ENCODE results near the gene TADA3. TPM values are rescaled to one million over a fixed set of nuclear protein-coding genes. Genes with fewer than 3 reads are reported as not detected.
A peak's percentile ranks its signal among the peaks of the same experiment; 100 is the strongest.

Gene TADA3
- total RNA-seq, 1 experiment from 2014 or later, result 59.3 TPM

DNA sequence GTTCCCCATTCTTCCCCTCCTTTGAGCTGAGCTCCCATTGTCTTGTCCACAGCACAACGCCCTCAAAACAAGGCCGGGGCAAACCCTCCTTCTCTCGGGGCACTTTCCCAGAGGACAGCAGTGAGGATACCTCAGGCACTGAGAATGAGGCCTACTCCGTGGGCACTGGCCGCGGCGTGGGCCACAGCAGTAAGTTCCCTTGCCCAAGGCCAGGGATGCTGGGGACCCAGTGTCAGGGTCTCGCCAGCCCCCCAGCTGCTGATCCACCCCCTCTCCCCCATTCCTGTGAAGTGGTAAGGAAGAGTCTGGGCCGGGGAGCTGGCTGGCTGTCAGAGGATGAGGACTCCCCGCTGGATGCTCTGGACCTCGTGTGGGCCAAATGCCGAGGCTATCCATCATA lies 46.8 kb downstream of the TADA3 start:
- Histone ChIP-seq H3K36me3 (peaks cover 59% of the 10 kb centered on the region), H3K27me3 (no peaks in the 10 kb centered on the region), H3K4me1 (no peaks in the 10 kb centered on the region), H3K4me3 (no peak overlapping the region), H3K9me3 (replicated peaks) (no peaks in the 10 kb centered on the region), H3K27ac (no peak overlapping the region)
- no peak for DNase-seq

DNA sequence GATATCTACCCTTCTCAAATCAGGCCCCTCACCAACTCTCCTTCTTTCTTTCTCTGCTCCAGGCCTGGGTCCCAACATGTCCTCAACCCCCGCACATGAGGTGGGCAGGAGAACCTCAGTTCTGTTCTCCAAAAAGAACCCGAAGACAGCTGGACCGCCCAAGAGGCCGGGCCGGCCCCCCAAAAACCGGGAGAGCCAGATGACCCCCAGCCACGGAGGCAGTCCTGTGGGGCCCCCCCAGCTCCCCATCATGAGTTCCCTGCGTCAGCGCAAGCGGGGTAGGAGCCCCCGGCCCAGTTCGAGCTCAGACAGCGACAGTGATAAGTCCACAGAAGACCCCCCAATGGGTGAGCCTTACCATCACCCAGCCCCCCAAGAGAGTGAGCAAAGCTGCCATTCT lies 48.1 kb downstream of the TADA3 start:
- no peak overlapping the region for H3K27ac ChIP-seq
- H3K27me3 ChIP-seq, result no peaks in the 10 kb centered on the region
- no peak overlapping the region for H3K4me3 ChIP-seq
- H3K4me1 ChIP-seq, result no peaks in the 10 kb centered on the region
- no peak for DNase-seq
- H3K36me3 ChIP-seq, result peaks cover 71% of the 10 kb centered on the region
- H3K9me3 ChIP-seq (replicated peaks), result no peaks in the 10 kb centered on the region

DNA sequence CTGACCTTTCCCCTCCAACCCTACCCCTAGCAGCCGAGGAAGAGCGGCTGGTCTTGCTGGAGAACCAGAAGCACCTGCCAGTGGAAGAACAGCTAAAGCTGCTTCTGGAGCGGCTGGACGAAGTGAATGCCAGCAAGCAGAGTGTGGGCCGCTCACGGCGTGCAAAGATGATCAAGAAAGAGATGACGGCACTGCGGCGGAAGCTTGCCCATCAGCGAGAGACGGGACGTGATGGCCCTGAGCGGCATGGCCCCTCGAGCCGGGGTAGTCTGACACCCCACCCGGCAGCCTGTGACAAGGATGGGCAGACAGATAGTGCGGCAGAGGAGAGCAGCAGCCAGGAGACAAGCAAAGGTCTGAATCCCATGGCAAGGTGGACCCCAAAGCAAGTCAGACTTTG lies 48.7 kb downstream of the TADA3 start:
- H3K4me3 ChIP-seq, result no peak overlapping the region
- H3K9me3 ChIP-seq (replicated peaks), result no peaks in the 10 kb centered on the region
- no peak for DNase-seq
- H3K36me3 ChIP-seq, result peaks cover 77% of the 10 kb centered on the region
- no peaks in the 10 kb centered on the region for H3K27me3 ChIP-seq
- H3K4me1 ChIP-seq, result no peaks in the 10 kb centered on the region
- no peak overlapping the region for H3K27ac ChIP-seq

DNA sequence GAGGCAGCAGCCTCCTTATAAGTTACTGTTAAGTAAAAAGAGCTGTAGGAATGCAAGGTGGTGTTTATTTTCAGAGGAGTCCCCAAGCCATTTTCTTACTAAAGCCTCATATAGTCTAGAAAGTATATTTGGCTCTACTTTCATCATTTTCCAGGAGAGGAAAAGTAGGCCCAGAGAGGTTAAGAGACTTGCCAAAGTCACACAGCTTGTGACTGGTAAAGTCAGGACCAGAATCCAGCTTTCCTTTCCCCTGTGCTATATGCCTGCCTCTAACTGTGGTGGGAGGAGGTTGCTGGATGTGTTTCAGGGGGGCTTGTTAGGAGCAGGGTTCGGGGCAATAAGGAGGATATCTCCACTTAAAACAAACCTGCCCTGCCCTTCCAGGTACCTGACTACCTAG lies 49.7 kb downstream of the TADA3 start:
- Histone ChIP-seq H3K9me3 (replicated peaks) (no peaks in the 10 kb centered on the region), H3K4me3 (no peak overlapping the region), H3K27me3 (no peaks in the 10 kb centered on the region), H3K36me3 (peaks cover 81% of the 10 kb centered on the region), H3K27ac (no peak overlapping the region), H3K4me1 (no peaks in the 10 kb centered on the region)
- DNase-seq, result no peak

DNA sequence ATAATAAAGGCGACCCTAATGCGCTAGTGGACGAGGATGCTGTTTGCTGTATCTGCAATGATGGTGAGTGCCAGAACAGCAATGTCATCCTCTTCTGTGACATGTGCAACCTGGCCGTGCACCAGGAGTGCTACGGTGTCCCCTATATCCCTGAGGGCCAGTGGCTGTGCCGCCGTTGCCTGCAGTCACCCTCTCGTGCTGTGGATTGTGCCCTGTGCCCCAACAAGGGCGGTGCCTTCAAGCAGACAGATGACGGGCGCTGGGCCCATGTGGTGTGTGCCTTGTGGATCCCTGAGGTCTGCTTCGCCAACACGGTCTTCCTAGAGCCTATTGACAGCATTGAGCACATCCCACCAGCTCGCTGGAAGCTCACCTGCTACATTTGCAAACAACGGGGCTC lies 53.1 kb downstream of the TADA3 start:
- H3K9me3 ChIP-seq (replicated peaks), result no peaks in the 10 kb centered on the region
- H3K4me3 ChIP-seq, result no peak overlapping the region
- no peak overlapping the region for H3K27ac ChIP-seq
- H3K27me3 ChIP-seq, result no peaks in the 10 kb centered on the region
- H3K4me1 ChIP-seq, result no peaks in the 10 kb centered on the region
- H3K36me3 ChIP-seq, result peaks cover 84% of the 10 kb centered on the region
- no peak for DNase-seq

DNA sequence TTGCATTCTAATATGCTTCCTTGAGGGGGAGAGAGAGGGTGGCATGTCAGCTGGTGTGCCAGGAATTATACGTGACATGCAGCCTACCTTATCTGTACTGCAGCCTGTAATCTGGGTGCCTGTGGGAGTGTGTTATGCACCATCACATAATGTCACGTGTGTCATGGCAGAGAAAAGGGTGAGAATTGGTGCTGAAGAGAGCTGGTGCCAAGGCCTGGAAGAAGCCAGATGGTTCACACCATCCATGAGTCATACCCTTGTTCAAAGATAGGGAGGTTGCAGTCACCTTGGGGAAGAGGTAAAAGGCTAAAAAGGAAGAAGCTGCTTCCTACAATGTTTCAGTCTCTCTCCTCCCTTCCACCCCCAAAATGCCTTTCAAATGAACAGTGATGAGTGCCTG lies 55.4 kb downstream of the TADA3 start:
- no peak for DNase-seq
- Histone ChIP-seq H3K27me3 (no peaks in the 10 kb centered on the region), H3K27ac (no peak overlapping the region), H3K4me3 (no peak overlapping the region), H3K36me3 (peaks cover 61% of the 10 kb centered on the region), H3K4me1 (peaks cover 5% of the 10 kb centered on the region), H3K9me3 (replicated peaks) (no peaks in the 10 kb centered on the region)

DNA sequence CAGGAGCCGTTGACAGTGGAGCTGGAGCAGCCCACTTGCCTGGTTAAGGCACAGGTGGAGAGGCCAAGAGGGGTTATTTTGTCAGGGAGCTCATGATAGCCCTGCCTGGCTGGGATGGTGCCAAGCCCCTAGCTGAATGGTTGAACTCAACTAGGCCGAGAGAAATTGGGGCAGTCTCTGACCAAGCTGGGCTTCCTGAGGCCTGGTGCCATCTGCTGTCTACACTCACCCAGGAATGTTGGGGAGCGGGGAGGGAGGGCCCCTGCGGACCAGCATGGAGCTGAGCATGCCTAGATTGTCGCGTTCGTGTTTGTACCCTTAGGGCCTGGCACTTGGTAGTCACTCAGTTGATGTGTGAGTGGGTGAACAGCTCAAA lies 59.5 kb downstream of the TADA3 start:
- no peaks in the 10 kb centered on the region for H3K27me3 ChIP-seq
- peak overlapping the region; percentile 79 for H3K4me3 ChIP-seq
- H3K9me3 ChIP-seq (replicated peaks), result no peaks in the 10 kb centered on the region
- H3K36me3 ChIP-seq, result peaks cover 24% of the 10 kb centered on the region
- H3K27ac ChIP-seq, result no peak overlapping the region; the same call in 1 of the 2 replicates
- H3K4me1 ChIP-seq, result peaks cover 5% of the 10 kb centered on the region
- DNase-seq, result peak; percentile 21 to 27

DNA sequence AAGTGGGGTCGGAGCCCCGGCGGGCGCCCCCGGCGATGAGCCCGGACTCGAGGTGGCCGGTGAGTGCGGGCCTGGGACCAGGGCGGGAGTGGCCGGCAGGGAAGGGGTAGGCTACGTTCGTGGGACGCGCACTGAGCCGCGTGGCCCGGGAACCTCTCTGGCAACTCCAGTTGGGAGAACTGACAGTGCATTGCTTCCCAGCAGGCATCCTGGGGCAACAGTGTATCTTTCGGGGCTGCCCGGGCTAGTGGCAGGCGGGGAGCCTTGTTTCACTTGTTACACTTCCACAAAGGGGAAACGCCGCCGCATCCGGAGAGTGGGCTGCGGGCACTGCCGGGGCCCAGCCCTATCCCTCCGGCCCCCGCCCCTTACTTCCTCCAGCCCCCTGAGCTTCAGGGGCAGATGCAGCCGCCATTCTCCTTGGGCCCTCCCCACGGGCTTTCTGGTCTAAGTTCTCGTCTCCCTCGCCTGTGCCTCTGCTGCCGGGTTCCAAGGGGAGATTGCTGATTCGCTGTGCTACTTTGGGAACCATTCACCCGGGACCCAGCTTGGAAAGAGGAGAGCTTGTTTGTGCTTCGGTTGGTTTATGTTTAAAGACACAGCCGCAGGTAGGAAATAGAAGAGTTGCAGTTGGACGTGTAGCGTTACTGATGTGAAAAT lies 60.1 kb downstream of the TADA3 start:
- Histone ChIP-seq H3K27me3 (no peaks in the 10 kb centered on the region), H3K27ac (peak overlapping the region; percentile 99), H3K4me1 (peaks cover 5% of the 10 kb centered on the region), H3K4me3 (peak overlapping the region; percentile 79), H3K36me3 (peaks cover 19% of the 10 kb centered on the region), H3K9me3 (replicated peaks) (no peaks in the 10 kb centered on the region)
- DNase-seq, result peak; percentile 33

DNA sequence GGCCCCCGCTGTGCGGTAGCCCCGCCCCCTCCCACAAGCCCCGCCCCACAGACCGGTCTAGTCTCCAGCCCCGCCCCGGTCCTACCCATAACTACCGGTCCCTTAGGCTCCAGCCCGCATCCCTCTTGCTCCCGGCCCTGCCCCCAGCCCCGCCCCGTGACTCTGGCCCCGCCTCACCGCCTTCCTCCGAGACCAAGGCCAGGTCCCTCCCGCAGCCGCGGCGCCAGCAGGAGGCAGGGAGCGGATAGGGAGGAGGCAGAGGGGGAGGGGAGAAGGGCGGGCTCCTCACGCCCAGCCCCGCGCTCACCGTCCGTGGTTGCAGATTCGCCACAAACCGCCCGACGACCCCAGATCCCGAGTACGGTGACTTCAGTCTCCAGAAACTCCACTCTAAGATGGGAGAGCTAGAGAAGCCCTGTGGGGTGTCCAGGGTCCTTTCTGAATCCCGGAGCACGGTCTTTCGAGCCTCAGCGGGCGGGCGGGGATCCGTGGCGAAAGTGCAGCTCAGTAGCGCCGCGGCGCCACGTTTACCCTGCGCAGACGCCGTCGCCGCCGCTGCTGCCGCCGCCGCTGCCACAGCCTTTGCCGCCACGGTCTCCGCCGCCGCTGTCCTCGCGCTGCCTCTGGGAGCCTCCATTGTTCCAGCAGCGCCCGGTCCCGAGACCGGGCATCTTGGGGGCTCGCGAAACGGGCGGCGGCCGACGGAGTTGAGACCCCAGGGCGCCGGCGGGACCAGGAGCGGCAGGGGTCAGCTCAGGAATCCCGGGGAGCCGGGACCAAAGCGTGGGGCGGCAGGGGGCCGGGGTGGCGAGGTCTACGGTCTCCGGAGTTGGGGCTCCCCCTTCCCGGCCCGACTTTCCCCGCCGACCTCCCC lies 60.8 kb downstream of the TADA3 start, which contains the start of gene BRPF1:
Gene BRPF1, plus strand, starts transcription at position 530 of the 874 bp plus-strand sequence. CDS start 2,406 bp downstream, outside the sequence.
- Histone ChIP-seq H3K27me3 (no peaks in the 10 kb centered on the region), H3K27ac (peak within 1 kb of the TSS; percentile 99), H3K4me1 (peaks cover 5% of the 10 kb centered on the region), H3K9me3 (replicated peaks) (no peaks in the 10 kb centered on the region), H3K4me3 (peak within 1 kb of the TSS; percentile 79), H3K36me3 (peaks cover 12% of the 10 kb centered on the region)
- peak; percentile 99 for DNase-seq

DNA sequence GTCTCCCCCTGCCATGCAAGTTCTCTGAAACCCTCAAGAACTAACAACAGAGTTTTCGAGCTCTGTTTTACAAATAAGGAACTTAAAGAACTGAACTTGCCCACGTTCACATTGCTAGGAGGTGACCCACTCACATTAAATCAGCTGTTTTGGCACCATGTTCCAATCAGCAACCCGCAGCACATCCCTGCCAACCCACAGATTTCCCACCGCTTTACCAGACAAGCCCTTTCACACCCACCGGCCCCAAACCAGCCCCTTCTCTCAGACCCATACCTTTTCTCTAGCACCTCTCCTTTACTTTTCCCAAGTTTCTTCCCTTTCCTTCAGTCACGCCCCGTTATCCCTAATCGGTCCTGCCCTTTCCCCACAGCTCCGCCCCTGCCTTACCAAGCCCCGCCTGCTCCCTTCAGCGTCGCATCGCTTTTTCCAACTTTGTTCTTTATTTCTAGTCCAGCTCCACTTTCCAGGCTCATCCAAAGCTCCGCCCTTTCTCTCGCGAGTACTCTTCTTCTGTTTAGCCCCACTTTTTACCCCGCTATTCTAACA lies 61.5 kb downstream of the TADA3 start:
- no peak for DNase-seq
- Histone ChIP-seq H3K27ac (peak overlapping the region; percentile 99), H3K36me3 (peaks cover 11% of the 10 kb centered on the region), H3K27me3 (no peaks in the 10 kb centered on the region), H3K4me3 (peak overlapping the region; percentile 79), H3K9me3 (replicated peaks) (no peaks in the 10 kb centered on the region), H3K4me1 (peaks cover 5% of the 10 kb centered on the region)

Other genes with a start within 250 kb of the TADA3 start
- gene LHFPL4, start 238.7 kb downstream of the TADA3 start, total RNA-seq (2014; rRNA removed; shearing (Covaris generic)), result not detected in 2 replicates
- 21.2 and 21.7 TPM in 2 replicates for gene MTMR14, start 143.0 kb downstream of the TADA3 start, total RNA-seq (2014; rRNA removed; shearing (Covaris generic))
- 0.06 TPM in 1 of 2 replicates, not detected in the other for gene CPNE9, start 88.6 kb downstream of the TADA3 start, total RNA-seq (2014; rRNA removed; shearing (Covaris generic))
- 22.0 and 23.4 TPM in 2 replicates for gene BRPF1, start 60.7 kb downstream of the TADA3 start, total RNA-seq (2014; rRNA removed; shearing (Covaris generic))
- 32.2 and 35.0 TPM in 2 replicates for gene OGG1, start 42.5 kb downstream of the TADA3 start, total RNA-seq (2014; rRNA removed; shearing (Covaris generic))
- gene CAMK1, start 22.5 kb downstream of the TADA3 start, total RNA-seq (2014; rRNA removed; shearing (Covaris generic)), result 5.8 TPM in 2 replicates
- 87.4 and 96.9 TPM in 2 replicates for gene ARPC4, start 609 bp upstream of the TADA3 start, total RNA-seq (2014; rRNA removed; shearing (Covaris generic))
- gene TTLL3, start 17.8 kb upstream of the TADA3 start, total RNA-seq (2014; rRNA removed; shearing (Covaris generic)), result 7.0 and 14.9 TPM in 2 replicates
- 30.0 and 34.0 TPM in 2 replicates for gene RPUSD3, start 51.5 kb upstream of the TADA3 start, total RNA-seq (2014; rRNA removed; shearing (Covaris generic))
- gene CIDEC, start 87.8 kb upstream of the TADA3 start, total RNA-seq (2014; rRNA removed; shearing (Covaris generic)), result not detected in 2 replicates
- gene JAGN1, start 98.1 kb upstream of the TADA3 start, total RNA-seq (2014; rRNA removed; shearing (Covaris generic)), result 40.3 and 41.0 TPM in 2 replicates
- 0.05 and 0.12 TPM in 2 replicates for gene IL17RE, start 110.4 kb upstream of the TADA3 start, total RNA-seq (2014; rRNA removed; shearing (Covaris generic))
- gene IL17RC, start 124.6 kb upstream of the TADA3 start, total RNA-seq (2014; rRNA removed; shearing (Covaris generic)), result 4.0 and 6.8 TPM in 2 replicates
- gene CRELD1, start 141.4 kb upstream of the TADA3 start, total RNA-seq (2014; rRNA removed; shearing (Covaris generic)), result 8.1 and 8.3 TPM in 2 replicates
- gene PRRT3, start 159.9 kb upstream of the TADA3 start, total RNA-seq (2014; rRNA removed; shearing (Covaris generic)), result 1.3 and 2.1 TPM in 2 replicates
- gene EMC3, start 194.4 kb upstream of the TADA3 start, total RNA-seq (2014; rRNA removed; shearing (Covaris generic)), result 68.5 and 68.9 TPM in 2 replicates
- gene FANCD2, start 234.0 kb upstream of the TADA3 start, total RNA-seq (2014; rRNA removed; shearing (Covaris generic)), result 31.1 and 39.0 TPM in 2 replicates

All from SJCRH30 (cell line).